ENCODE results near the gene MBTD1. TPM values are rescaled to one million over a fixed set of nuclear protein-coding genes. Genes with fewer than 3 reads are reported as not detected.
"Not testable (repeated sequence)": the region's sequence is repeated elsewhere in the genome, so short reads cannot be mapped to it uniquely, and the experiment has no call there.

MBTD1 gene
- polyA plus RNA-seq, 3 donors = 43.7 to 57.8 (median 52.6) TPM

DNA sequence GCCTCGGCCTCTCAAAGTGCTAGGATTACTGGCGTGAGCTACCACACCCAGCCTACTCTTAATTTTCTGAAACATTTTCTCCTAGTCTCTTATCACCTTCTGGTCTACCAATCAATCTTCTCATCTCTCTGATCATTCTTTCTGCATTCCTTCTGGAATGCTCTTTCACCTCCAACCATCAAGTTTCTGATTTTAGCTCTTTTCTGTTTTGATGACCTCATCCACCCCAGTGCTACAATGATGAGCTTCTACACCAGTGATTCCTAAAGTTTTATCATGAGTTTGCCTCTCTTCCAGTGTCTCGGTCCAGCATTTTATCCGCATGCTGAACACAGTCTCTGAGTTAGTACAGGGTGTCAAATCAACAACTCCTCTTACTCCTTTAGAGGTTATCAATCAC, 62.1 kb downstream of the MBTD1 start:
- no peak for DNase-seq

DNA sequence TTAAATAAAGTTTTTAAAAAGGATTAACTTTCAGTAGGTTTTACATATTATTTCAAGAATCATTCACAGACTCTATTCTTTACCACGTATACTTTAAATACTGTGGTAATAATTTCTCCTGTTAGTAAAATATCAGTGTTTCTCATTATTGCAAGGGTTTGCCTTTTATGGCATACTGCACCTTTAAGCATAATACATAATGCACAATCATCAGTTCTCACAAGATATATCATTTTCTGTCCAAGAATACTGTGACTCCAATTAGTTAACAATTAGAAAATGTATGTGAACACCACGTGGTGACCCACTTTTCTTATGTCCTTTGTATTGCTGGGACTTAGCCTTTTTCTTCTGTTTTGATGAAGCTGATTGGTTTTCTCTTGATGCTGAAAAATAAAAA, 68.0 kb downstream of the MBTD1 start:
- no peak for DNase-seq

DNA sequence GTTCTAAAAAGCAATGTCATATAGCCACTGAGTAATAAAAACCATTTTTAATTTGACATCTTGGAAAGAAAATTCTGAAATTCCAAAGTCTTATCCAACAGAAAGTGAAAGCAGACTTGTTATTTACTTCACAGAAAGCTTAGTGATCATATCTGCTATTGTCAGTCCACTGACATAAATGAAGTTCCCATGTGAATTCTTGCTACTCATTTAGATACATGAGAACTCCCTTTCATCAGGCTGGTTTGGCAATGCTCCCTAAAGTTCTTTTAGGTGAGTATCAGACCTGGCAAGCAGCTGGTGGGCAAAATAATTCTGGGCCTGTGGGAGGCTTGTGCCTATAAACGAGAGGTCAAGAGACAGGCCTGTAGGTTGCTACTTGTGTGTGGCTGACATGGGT, 70.2 kb downstream of the MBTD1 start:
- no peak for DNase-seq

DNA sequence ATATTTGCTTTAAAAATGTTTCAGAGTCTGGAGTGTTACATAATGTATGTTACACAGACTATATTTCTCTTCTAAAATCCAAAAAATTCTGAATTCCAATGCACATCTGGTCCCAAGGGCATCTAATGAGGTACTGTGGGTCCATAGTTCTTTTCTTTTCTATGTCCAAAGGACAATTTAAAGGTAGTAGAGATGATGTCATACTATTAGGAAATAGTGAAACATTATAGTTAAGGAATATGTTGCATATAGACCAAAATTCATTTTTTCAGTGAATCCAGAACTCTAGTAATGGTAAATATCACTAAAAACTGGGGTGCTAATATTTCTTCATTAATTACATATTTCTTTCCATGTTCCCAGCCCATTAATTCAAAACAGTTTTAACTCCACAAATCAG, 70.7 kb downstream of the MBTD1 start:
- no peak for DNase-seq

DNA sequence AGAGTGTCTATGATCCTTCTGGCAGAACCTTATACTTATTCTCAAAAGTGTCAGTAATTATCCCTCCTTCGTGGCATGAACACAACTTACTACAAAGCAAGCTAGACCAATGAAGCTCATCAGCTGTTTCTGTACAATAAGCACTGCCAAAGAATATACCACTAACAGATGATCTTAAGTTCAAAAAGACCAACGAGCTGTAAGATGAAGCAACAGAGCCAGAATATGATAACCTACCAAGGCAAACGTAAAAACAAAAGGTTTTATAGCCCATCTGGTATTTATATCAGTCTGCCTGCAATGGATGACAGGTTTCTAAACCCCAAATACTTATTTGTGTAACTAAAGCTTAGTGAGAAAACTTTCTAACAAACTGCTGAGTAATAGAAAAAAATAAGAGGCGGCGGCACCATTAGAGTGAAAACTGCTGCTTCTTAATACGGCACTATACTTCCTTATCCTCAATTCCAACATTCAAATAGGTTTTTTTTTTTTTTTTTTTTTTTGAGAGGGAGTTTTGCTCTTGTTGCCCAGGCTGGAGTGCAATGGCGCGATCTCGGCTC, 71.5 kb downstream of the MBTD1 start:
- no peak for DNase-seq

DNA sequence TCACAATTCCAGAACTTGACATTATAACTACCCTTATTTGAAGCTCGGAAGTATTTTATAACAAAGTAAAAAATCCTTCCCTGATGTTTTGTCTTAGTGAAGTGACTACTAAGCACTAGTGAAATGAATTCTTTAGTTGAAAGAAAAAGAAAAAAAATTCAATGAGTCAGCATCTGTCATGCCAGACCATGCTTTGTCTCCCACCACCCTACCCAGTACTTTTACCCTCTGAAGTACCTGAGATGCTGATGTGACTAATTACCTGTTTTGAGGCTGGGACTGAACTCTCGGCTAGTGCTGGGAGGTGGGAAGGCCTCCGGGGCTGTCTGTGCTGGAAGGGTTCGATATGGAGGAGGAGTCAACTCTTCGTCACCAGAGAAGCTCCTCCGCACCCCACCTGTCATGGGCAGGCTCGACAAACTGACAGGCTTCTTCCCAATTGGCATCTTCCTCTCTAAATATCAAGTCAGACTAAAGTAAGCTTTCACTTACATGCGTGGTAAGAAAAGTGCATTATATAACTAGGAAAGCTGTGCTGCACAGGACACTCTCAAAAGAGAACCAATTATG, 74.0 kb downstream of the MBTD1 start:
- DNase-seq = no peak

DNA sequence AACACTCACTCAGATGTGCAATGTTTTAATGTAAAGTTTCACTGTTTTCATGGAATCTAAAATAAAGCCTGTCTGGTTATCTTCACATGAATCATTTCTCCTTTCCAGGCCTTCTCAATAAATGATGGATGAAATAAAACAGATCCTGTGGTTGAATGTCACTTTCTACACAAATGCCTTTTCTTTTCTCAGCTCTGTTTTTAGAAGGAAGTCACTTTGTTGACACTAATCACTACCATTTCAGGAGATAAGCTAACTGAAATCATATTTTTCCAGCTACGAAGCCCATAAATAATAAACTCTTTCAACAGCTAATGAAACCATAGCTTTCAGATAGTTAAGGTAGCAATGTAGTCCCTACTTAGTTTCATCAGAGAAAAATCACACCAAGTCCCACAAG, 75.7 kb downstream of the MBTD1 start:
- no peak for DNase-seq

DNA sequence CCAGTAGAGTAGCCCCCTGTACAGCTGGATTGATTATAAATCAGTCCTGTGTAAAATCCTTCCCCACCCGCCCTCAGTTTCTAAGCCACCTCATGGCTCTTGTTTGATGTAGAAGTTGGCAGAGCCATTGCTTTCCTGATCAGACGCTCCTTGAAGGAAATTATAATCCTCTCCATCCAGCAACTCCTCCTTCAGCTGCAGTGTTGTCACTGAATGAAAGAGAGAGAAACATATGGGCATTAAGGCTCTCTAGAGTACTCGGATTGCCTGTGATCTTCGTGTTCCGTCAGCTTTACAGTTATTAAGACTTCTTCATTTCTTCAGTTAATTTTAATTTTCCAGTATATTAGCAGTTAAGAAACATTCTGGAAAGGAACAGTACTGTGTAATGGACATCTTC, 79.4 kb downstream of the MBTD1 start:
- no peak for DNase-seq

DNA sequence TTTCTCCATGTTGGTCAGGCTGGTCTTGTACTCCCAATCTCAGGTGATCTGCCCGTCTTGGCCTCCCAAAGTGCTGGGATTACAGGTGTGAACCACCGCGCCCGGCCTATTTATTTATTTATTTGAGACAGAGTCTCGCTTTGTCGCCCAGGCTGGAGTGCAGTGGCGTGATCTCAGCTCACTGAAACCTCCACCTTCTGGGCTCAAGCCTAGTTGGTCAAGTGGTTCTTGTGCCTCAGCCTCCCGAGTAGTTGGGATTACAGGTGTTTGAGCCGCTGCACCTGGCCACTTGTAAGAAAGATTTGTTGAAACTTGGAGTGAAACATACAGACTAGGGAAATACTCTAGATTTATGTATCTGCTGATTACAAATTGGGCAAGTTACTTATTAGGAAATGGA, 87.8 kb downstream of the MBTD1 start:
- not testable (repeated sequence) for DNase-seq

DNA sequence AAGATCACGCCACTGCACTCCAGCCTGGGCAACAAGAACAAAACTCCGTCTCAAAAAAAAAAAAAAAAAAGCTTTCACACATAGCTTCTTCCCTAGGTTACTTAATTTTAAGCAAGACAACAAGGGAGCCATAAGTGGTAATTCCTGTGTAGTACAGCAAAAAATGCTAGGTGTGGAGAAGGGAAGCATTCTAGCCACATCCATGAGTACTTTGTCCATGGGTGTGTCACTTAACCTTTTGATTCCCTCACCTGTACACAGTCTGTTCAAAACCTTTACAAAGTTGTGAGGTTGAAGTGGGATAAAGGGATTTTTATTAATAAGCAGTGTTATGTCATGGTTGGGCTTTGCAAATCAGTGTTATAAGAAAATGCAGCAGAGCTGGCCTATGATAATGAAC, 89.1 kb downstream of the MBTD1 start:
- no peak for DNase-seq

DNA sequence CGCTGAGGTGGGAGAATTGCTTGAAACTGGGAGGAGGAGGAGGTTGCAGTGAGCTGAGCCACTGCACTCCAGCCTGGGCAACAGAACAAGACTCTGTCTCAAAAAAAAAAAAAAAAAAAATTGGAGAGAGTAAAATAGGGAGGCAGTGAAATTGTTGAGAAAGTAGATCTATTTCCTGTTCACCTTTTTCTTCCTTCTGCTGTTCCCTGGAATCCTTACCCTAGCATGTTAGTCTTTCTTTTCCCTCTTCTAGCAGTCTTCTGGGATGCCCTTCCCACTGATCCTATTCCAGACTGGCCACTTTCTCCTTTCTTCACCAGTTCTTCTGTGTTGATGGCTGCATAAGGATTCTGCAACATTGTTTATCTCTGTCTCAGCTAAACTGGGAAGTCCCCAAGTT, 90.5 kb downstream of the MBTD1 start:
- DNase-seq = no peak

DNA sequence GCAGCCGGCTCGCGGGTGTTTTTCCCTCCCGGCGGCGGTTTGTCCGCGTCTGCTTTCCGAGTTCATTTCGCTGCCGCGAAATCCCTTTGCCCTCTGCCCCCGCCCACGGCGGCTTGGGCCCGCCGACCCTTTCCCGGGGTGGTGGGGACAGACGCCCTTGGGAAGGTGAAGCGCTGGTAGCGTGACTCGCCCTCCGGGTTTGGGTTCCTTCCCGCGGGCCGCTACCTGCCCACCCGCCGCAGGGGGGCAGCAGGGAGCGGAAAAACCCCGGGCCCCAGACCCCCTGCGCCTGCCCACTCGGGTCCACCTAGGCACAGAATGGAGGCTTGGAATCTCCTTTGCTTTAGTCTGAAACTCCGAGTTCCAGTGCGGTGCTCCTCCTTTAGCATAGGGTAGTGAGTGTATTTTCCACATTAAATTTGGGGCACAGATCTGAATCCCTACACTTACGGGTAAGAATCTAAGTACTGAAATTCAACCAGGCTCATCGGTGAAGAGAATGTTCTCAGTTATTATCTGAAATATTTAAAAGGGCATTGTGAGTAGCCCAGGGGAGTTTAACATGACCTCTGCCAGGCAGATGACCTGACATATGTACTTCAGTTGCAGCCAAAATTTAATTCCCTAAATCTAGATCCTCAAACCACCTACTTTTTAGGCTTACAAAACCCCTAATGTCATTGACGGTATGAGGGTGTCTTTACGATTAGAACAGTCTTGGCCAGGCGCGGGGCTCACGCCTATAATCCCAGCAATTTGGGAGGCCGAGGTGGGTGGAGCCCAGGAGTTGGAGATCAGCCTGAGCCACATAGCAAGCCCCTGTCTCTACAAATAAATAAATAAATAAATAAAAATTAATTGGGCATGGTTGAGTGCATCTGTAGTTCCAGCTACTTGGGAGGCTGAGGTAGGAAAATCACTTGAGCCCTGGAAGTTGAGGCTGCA, 92.6 kb downstream of the MBTD1 start:
- DNase-seq = peak; percentile 36

DNA sequence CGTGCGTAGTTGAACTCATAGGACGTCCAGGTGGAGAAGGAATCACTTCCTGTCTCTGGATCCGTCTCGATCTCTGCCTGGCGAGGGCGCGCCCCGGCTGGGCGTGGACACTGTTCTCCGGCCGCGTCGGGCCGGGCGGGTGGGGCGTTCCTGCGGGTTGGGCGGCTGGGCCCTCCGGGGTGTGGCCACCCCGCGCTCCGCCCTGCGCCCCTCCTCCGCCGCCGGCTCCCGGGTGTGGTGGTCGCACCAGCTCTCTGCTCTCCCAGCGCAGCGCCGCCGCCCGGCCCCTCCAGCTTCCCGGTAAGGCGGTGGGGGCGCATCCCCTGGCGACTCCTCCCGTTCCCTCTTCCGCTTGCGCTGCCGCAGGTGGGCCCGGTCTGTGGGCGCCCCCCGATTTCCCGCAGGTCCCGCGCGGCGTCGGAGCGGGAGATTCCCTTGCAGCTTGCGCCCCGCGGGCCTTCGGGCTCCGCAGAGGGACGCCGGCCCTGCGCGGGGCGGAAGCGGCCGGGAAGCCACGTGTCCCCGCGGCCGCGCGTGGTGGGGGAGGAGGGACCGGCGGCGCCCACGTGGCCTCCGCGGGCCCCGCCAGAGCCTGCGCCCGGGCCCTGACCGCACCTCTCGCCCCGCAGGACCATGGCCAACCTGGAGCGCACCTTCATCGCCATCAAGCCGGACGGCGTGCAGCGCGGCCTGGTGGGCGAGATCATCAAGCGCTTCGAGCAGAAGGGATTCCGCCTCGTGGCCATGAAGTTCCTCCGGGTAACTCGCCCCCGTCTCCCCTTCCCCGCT, 93.5 kb downstream of the MBTD1 start, which contains the start of gene NME2:
TSS of gene NME2 (plus strand) at position 214 of the 789 bp plus-strand sequence. CDS start at position 634, 420 bp downstream.
- peak; percentile 87 for DNase-seq

DNA sequence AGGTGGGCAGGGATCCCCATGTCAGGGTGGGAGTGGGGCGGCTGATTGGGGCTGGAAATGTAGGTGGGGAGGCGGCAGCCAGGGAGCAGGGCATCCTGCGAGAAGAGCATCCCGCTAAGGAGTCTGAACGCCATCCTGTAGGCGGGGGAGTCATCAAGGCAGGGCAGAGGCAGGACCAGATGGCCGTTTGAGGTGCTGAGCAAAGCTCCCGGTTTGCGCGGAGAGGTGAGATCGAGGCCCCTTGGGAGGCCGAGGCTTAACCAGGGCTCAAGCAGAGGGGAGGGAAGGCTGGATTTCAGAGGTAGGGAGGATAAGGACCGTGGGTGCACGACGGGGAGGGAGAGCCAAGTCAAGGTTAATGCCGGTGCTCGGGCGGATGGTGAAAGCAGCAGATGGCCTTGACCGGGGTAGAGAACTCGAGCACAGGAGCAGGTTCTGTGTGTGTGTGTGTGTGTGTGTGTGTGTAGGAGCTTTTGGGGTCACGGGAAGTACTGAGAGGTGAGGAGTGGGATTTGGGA, 94.1 kb downstream of the MBTD1 start:
- no peak for DNase-seq

DNA sequence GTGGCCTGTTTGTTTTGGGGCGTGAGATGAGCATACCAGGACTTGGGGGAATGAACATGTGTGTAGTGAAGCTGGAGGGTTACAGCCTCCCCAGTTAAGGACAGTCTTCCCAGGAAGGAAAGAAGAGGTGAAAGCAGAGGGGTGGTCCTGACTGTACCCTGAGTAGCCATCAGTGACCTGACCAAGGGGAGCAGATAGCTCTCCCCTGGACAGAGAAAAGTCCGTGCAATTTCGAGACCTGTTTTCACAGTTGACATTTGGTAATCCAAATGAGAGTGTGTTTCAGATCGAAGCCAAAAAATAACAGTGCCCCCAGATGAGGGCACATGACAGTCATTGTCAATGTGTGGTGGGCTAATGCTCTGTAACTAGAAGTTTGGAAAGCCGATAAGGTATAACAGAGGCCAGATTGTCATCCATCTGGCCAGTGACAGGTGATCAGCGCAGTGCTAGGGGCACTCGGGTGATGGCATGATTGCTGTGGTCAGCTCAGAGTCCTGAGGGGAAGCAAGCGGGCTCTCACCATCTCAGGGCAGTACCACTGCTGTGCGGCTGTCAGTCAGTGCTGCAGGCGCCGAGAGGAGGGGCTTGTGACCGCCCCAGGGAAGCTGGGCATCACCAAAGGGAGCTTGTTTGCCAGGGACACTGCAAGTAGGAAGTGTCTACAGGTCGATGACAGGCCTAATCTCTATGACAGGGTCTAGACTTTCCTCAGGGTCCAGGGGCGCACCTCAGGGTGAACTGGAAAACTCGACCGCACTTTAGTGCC, 94.8 kb downstream of the MBTD1 start:
- no peak for DNase-seq

DNA sequence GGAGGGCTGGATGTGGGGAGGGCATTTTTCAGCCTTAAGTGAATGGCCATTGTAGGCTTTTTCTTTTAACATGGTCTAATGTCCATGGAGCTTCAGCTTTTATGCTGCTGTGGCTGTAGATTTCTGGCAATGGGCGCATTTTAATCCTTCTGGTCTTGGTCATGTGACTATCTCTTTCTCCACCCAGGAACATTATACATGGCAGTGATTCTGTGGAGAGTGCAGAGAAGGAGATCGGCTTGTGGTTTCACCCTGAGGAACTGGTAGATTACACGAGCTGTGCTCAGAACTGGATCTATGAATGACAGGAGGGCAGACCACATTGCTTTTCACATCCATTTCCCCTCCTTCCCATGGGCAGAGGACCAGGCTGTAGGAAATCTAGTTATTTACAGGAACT, 98.3 kb downstream of the MBTD1 start:
- DNase-seq = no peak

DNA sequence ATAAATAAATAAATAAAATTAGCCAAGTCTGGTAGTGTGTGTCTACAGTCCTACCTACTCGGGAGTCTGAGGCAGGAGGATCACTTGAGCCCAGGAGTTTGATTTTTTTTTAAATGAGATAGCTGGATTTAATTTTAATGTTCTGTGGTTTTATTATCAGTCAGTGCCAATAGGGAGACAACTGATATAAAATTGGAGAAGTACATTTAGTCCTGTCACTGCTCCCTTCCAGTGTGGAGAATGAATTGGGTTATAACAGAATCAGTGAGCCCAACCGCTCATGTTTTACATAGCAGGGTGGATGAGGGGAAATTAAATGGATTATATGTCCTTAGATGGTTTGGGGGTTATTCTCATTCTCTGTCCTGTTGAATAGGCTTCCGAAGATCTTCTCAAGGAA, 100.2 kb downstream of the MBTD1 start:
- DNase-seq = no peak

DNA sequence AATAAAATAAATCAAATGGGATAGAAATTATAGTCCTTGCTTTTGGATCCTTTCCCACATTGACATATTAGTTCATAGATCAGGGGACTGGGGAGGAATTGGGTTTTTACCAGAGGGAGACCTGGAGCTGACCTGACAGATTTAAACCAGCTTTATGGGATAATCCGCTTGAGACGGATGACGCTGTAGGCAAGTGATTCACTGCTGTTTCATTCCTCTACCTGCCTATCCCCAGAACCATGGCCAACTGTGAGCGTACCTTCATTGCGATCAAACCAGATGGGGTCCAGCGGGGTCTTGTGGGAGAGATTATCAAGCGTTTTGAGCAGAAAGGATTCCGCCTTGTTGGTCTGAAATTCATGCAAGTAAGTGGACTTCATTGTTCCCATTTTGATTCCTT, 104.4 kb downstream of the MBTD1 start:
- DNase-seq = no peak

DNA sequence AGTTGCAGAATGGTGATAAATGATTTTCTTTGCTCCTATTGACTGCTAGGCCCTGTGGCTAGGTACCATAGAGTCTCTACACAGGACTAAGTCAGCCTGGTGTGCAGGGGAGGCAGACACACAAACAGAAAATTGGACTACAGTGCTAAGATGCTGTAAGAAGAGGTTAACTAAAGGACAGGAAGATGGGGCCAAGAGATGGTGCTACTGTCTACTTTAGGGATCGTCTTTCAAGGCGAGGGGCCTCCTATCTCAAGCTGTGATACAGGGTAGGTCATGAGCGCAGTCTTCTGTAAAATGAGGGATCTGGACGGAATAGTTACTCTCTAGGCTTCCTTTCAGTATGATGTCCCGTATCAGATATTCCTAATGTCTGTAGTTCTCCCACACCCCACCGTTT, 105.7 kb downstream of the MBTD1 start:
- no peak for DNase-seq

DNA sequence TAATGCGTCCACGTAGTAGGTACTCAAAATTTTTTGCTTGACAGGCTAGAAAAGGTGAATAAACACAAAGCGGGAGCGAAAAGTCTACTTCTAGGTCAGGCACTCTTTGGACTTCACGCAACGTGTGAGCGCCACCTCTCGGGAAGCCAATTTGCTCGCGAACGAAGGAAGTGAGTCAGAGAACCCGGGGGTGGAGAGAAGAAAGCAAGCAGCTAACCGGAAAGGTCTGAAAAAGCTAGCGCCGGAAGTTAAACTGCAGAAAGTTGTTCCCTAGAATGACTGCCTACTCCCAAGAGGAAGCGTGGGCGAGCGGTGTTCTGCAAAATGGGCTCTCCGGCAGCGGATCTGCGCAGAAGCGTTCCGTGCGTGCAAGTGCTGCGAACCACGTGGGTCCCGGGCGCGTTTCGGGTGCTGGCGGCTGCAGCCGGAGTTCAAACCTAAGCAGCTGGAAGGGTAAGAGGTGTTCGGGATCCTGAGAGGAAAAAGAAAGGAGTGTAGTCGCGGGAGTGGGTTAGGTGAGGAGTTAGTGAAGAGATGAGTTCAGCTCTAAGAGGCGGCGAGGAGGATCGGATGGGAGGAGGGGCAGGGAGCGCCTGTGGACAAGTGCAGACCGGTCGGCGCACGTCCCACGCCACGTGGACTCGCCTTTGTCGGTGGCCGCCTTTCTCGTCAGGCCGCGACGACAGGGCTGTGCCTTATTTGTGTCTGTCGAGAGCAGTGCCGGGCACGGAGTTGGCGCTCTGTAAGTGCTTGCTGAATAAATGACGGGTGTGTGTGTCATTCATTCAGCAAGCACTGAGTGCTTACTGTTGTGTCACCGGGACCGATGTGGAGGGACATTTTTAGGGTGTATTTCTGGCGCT, 106.4 kb downstream of the MBTD1 start, which contains the start of gene NME1:
TSS of gene NME1 (plus strand) at position 350 of the 863 bp plus-strand sequence. CDS start 2,096 bp downstream, outside the sequence.
- peak; percentile 99 for DNase-seq
